ENCODE data around the gene HLA-DRA.
"Not testable (repeated sequence)": the region's sequence is repeated elsewhere in the genome, so short reads cannot be mapped to it uniquely, and the experiment has no call there.

HLA-DRA gene

DNA sequence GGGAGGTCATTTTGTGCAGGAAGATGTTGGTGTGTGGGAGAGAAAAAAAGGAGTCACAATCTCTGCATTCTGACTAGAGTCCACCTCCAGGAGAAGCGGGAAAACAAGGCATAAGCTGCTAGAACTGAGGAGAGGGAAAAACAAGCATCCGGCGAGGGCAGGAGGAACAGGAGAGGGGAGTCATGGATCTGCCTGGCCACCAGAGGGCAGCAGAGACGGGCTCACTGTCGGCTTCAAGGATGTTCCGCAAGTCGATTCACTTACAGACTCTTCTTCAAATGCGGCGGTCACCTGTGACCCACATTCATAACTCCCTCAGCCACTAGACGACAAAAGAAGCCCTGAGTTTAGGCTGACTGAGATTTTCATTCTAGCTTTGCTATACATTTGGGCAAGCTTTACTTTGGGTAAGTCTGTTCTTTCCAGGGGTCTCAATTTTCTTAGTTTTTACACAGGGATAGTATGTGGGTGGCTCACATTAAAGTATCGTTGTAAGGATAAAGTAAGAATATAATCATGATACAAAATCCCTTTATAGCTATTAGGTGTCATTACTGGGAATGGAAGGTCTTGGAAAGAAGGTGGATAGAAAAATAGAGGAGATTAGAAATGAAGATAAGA, 26.1 kb upstream of the HLA-DRA start:
- Mint-ChIP-seq H3K27me3 (peaks cover 44% of the 10 kb centered on the region), H3K27ac (no peak overlapping the region), H3K9me3 (no peaks in the 10 kb centered on the region), H3K4me3 (no peak overlapping the region), H3K4me1 (ENCODE audit: low read depth) (peaks cover 22% of the 10 kb centered on the region), H3K36me3 (ENCODE audit: low read depth) (no peaks in the 10 kb centered on the region)
- intact Hi-C loops (cut with micrococcal nuclease) = loop anchor here (2.0 to 5.0 kb wide), 4 partner anchors 166 to 454 kb away; no protein-coding TSS in a partner anchor

DNA sequence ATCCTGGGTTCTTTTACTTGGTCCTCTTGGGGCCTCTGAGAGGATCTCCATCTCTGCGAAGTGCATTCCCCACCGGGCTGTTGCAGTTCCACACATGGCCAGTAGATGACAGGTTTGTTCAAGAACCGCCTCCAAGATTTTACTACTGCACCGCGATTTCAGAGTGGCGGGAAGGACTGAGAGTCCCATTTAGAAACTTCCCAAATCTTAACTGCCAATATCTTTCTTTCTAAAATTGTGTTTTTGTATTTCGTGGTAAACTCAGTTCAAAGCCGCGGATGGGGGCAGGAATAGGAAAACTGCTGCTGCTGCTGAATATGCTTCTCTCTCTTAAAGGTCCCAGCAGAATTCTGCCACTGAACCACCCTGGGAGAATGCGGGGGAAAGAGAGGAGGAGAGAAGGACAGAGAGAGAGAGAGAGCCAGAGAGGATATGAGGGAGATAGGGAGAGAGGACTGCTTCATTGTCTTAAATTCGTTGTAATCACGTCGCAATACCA, 24.1 kb upstream of the HLA-DRA start:
- H3K9me3 Mint-ChIP-seq = no peaks in the 10 kb centered on the region
- H3K36me3 Mint-ChIP-seq (ENCODE audit: low read depth) = no peaks in the 10 kb centered on the region
- no peak overlapping the region for H3K27ac Mint-ChIP-seq
- H3K27me3 Mint-ChIP-seq = peaks cover 53% of the 10 kb centered on the region
- intact Hi-C loops (cut with micrococcal nuclease) = loop anchor here (2.0 kb wide), 2 partner anchors 285 to 371 kb away; no protein-coding TSS in a partner anchor
- H3K4me3 Mint-ChIP-seq = peak overlapping the region; percentile 46
- H3K4me1 Mint-ChIP-seq (ENCODE audit: low read depth) = peaks cover 22% of the 10 kb centered on the region

DNA sequence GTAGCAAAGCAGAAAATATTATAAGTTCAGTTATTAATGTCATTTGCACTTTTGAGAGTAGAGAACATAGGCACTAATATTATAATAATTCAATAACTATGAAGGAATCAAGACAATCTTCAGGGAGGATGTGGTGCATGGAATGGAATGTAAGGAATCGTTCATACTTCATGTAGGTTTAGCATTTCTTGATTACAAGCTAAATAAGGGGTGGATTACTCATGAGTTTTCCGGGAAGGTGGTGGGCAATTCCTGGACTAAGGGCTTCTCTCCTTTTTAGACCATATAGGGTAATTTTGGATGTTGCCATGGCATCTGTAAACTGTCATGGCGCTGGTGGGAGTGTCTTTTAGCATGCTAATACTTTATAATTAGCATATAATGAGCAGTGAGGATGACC, 23.7 kb upstream of the HLA-DRA start:
- intact Hi-C loops (cut with micrococcal nuclease) = no loop called here
- Mint-ChIP-seq H3K9me3 (no peaks in the 10 kb centered on the region), H3K27me3 (peaks cover 57% of the 10 kb centered on the region)

DNA sequence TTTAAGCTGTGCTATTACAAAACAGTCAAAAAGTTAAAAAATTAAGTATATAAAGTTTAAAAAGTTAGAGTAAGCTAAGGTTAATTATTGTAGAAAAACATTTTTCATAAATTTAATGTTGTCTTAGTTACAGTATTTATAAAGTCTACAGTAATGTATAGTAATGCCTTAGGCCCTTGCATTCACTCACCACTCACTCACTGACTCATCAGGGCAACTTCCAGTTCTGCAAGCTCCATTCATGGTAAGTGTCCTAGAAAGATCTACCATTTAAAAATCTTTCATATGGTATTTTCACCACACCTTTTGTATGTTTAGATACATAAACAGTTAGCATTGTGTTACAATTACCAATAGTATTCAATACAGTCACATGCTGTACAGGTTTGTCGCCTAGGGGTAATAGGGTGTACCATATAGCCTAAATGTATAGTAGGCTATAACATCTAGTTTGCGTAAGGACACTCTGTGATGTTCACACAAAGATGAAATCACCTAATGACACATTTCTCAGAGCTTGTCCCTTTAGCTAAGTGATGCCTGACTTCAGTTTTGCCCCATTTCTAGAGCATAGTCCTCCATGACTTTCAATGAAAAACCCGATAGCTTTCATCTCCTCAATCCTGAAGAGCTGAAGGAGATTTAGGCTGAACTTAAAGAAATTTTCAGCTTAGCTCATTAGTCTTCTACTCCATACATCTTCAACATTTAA, 14.9 kb upstream of the HLA-DRA start:
- no peaks in the 10 kb centered on the region for H3K36me3 Mint-ChIP-seq (ENCODE audit: low read depth)
- H3K27me3 Mint-ChIP-seq = peaks cover 17% of the 10 kb centered on the region
- H3K9me3 Mint-ChIP-seq = no peaks in the 10 kb centered on the region
- H3K27ac Mint-ChIP-seq = no peak overlapping the region
- peaks cover 7% of the 10 kb centered on the region for H3K4me1 Mint-ChIP-seq (ENCODE audit: low read depth)
- intact Hi-C loops (cut with micrococcal nuclease) = no loop called here
- H3K4me3 Mint-ChIP-seq = no peak overlapping the region

More for the DNA sequence above, 23.7 kb upstream of the HLA-DRA start:
- Mint-ChIP-seq H3K36me3 (ENCODE audit: low read depth) (no peaks in the 10 kb centered on the region), H3K4me3 (peak overlapping the region; percentile 46), H3K27ac (no peak overlapping the region), H3K4me1 (ENCODE audit: low read depth) (peaks cover 22% of the 10 kb centered on the region)

DNA sequence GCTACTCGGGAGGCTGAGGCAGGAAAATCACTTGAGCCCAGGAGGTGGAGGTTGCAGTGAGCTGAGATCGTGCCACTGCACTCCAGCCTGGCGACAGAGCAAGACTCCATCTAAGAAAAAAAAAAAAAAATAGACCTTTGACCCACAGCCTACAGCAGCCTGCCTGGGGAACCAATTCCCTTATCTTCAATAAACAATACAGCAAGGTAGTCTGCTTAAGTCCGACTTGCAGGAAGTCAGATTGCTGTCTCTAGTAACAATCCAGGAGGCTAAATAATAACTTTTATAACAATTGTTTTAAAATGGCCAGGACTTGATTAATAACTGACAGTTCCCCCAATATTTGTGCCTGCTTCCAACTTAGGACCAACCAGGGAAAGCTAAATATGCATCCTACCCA, 13.3 kb upstream of the HLA-DRA start:
- no peaks in the 10 kb centered on the region for H3K36me3 Mint-ChIP-seq (ENCODE audit: low read depth)
- H3K27me3 Mint-ChIP-seq = peaks cover 6% of the 10 kb centered on the region
- H3K9me3 Mint-ChIP-seq = no peaks in the 10 kb centered on the region
- H3K4me3 Mint-ChIP-seq = no peak overlapping the region
- intact Hi-C loops (cut with micrococcal nuclease) = no loop called here
- H3K27ac Mint-ChIP-seq = no peak overlapping the region
- H3K4me1 Mint-ChIP-seq (ENCODE audit: low read depth) = peaks cover 7% of the 10 kb centered on the region

DNA sequence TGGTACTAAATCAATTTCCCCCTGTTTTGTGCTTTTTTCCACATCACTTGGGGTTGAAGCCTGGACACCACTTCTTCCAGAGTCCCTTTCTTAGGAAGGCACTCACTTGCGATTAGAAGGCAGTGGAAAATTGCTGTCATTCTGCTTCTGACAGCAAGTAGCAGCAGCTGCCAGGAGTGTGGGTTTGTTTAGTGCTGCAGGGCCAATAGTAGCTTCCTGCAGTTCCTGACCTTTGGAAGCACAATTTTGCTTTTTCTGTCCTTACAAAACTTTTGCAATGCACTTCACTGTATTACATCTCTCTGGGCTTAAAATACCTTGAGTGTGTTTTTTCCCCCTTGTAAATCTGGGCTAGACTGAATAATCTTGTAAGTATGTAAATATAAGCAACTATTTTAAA, 12.5 kb upstream of the HLA-DRA start:
- Mint-ChIP-seq H3K4me1 (ENCODE audit: low read depth) (peaks cover 7% of the 10 kb centered on the region), H3K4me3 (no peak overlapping the region), H3K27me3 (peaks cover 4% of the 10 kb centered on the region), H3K36me3 (ENCODE audit: low read depth) (no peaks in the 10 kb centered on the region), H3K9me3 (no peaks in the 10 kb centered on the region), H3K27ac (no peak overlapping the region)
- intact Hi-C loops (cut with micrococcal nuclease) = no loop called here

DNA sequence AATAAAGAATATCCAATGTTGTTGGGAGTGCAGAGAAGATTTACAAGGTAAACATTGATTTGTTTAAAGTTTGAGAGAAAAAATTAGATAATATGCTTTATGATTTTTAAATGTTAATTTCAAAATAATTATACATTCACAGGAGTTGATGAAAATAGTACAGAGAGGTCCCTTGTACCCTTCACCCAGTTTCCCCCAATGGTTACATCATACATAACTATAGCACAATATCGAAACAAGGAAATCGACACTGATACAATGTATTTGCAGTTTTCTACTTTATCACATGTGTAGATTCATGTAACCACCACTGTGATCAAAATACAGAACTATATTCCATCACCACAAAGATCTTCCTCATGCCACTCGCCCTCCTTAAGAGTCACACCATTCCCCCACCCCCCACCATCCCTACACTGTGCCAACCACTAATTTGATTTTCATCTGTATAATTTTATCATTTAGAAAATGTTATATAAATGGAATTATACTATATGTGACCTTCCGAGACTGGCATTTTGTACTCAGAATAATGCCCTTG, 11.7 kb upstream of the HLA-DRA start:
- H3K4me3 Mint-ChIP-seq = no peak overlapping the region
- intact Hi-C loops (cut with micrococcal nuclease) = no loop called here

DNA sequence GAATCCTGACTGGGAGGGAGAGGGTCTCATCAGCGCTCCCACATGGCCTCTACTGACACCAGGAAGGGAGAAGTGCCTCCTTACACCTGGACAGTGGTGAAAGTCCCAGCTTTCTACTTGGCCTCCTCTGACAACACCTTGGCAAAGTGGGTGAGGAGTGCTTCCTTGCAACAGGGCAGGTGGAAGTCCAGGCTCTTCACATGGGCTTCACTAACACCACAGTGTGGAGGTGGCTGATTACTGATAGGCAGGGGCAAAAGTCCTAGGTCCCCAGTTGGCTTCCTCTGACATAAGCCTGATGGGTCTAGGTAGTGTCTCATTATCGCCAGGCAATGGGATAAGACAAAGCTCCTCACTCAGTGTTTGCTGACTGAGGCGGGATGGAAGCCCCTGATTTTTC, 9.5 kb upstream of the HLA-DRA start:
- Mint-ChIP-seq H3K36me3 (ENCODE audit: low read depth) (no peaks in the 10 kb centered on the region), H3K4me1 (ENCODE audit: low read depth) (peaks cover 12% of the 10 kb centered on the region), H3K4me3 (no peak overlapping the region), H3K27ac (no peak overlapping the region), H3K27me3 (no peaks in the 10 kb centered on the region), H3K9me3 (no peaks in the 10 kb centered on the region)
- intact Hi-C loops (cut with micrococcal nuclease) = loop anchor here (5.0 kb wide), 2 partner anchors 272 to 357 kb away; no protein-coding TSS in a partner anchor

More for the DNA sequence above, 11.7 kb upstream of the HLA-DRA start:
- H3K27me3 Mint-ChIP-seq = no peaks in the 10 kb centered on the region
- H3K36me3 Mint-ChIP-seq (ENCODE audit: low read depth) = no peaks in the 10 kb centered on the region
- no peaks in the 10 kb centered on the region for H3K9me3 Mint-ChIP-seq
- peaks cover 11% of the 10 kb centered on the region for H3K4me1 Mint-ChIP-seq (ENCODE audit: low read depth)
- H3K27ac Mint-ChIP-seq = no peak overlapping the region

DNA sequence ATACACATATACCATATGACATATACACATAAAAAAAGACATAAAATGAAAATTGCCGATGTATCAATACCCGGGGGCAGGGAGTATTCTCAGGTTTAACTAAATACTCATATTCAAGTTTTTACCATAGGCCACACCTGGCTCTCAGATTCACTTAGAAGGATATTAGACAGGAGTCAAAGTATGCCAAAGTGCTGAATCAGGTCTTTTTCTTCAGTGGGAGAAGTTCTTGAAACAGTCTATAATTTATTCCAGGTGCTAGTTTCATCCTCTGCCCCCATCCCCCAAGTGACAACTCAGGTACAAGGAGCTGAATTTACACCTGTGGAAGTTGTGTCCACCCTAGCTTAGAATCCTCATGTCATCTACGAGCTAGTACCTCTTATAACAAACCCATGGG, 8.5 kb upstream of the HLA-DRA start:
- peaks cover 21% of the 10 kb centered on the region for H3K4me1 Mint-ChIP-seq (ENCODE audit: low read depth)
- intact Hi-C loops (cut with micrococcal nuclease) = loop anchor here (5.0 kb wide), 2 partner anchors 271 to 356 kb away; no protein-coding TSS in a partner anchor
- H3K36me3 Mint-ChIP-seq (ENCODE audit: low read depth) = no peaks in the 10 kb centered on the region
- no peaks in the 10 kb centered on the region for H3K9me3 Mint-ChIP-seq
- H3K4me3 Mint-ChIP-seq = no peak overlapping the region
- H3K27me3 Mint-ChIP-seq = no peaks in the 10 kb centered on the region
- H3K27ac Mint-ChIP-seq = no peak overlapping the region

DNA sequence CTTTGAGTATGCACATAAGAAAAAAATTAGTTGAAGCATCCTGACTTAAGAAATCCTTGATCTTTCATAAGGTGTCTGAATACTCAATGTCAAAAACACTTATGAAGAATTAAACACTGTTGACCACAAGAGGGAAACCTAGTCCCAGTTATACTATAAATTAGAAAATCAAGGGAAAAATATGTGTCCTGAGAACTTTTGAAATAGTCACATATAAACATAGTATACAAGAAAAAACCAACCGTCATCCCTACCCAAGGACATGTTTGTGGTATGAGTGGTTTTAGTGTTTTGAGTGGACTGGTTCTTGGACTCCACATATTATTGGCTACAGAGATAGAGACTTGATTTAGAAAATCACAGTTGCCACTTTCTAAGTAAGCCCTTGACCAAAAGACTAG, 7.6 kb upstream of the HLA-DRA start:
- Mint-ChIP-seq H3K27ac (no peak overlapping the region), H3K4me3 (no peak overlapping the region), H3K27me3 (no peaks in the 10 kb centered on the region), H3K9me3 (no peaks in the 10 kb centered on the region), H3K4me1 (ENCODE audit: low read depth) (peaks cover 30% of the 10 kb centered on the region), H3K36me3 (ENCODE audit: low read depth) (no peaks in the 10 kb centered on the region)
- intact Hi-C loops (cut with micrococcal nuclease) = loop anchor here (5.0 kb wide), 2 partner anchors 270 to 355 kb away; no protein-coding TSS in a partner anchor

DNA sequence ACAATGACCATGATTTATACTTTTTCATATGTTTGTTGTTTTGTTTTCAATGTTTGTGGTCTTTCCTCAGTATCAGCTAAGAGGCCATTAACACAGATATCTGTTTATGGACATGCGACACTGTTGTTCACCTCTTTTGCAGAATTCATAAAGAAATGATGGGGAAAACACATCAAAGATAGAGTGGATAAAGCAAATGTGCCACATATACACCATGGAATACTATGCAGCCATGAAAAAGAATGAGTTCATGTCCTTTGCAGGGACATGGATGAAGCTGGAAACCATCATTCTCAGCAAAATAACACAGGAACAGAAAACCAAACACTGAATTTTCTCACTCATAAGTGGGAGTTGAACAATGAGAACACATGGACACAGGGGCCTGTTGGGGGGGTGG, 5.7 kb upstream of the HLA-DRA start:
- not testable (repeated sequence) for H3K27me3 Mint-ChIP-seq; H3K36me3 Mint-ChIP-seq (ENCODE audit: low read depth); H3K4me3 Mint-ChIP-seq; H3K9me3 Mint-ChIP-seq
- Mint-ChIP-seq H3K4me1 (ENCODE audit: low read depth) (peaks cover 42% of the 10 kb centered on the region), H3K27ac (peak overlapping the region; percentile 43)
- intact Hi-C loops (cut with micrococcal nuclease) = loop anchor here (5.0 kb wide), 2 partner anchors 268 to 353 kb away; no protein-coding TSS in a partner anchor

DNA sequence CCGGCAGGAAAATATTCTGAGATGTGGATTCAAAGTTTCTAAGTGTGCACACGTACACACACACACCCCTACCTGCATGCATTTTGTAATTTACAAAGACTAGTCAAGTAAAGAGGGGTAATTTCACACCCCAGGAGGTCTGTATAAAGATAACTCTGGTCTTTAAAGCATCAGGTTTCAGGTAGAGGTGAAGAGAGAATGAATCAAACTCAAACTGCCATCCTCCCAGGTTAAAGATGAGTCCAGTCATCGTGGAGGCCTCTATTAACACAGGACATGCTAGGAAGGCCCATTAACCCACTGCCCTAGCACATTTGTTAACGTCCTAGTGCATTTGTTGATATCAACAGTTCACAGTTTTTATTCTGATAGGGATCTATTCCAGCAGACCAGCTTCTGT, 3.5 kb upstream of the HLA-DRA start:
- intact Hi-C loops (cut with micrococcal nuclease) = loop anchor here (5.0 kb wide), 2 partner anchors 151 to 231 kb away; partner anchors contain the start of genes HLA-DQB1 and HLA-DRB1
- peaks cover 24% of the 10 kb centered on the region for H3K36me3 Mint-ChIP-seq (ENCODE audit: low read depth)
- no peaks in the 10 kb centered on the region for H3K27me3 Mint-ChIP-seq
- no peaks in the 10 kb centered on the region for H3K9me3 Mint-ChIP-seq
- H3K4me3 Mint-ChIP-seq = peak overlapping the region; percentile 34
- peak overlapping the region; percentile 99 for H3K27ac Mint-ChIP-seq
- H3K4me1 Mint-ChIP-seq (ENCODE audit: low read depth) = peaks cover 53% of the 10 kb centered on the region

DNA sequence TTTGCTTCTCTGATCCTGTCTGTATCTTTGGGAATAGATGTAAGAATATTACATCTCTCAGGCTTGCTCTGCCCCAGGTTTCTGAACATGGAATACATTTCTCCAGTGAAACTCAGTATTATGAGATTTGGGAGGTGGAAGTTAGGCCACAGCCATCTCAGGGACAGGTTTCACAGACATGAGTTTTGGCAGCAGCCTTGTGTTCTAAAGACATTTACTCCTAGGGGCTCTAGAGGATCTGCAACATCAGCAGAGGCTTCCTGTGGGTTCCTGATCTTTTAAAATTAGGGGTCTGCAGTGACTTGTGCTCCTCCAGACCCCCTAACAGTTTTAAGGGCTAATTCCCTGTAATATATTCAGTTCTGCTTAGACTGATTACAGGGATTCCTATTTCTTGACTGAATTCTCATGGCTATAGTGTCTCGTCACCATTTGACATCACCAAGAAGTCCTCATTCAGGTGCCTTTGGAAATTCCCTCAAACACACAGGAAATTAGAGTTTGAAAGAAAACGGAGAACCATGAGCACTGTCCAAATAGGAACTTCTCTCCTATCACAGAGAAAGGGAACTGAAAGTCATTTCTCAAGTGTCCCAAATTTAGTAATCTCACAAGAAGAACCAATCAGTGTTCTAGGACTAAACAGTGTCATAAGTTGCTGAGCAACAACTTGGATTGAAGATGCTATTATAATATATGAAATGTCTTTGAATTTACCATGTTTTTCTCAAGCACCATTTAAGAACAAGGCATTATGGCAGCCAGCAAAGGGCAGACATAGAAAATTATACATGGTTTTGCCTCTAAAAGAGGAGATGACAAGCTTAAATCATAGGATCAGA, 2.5 kb upstream of the HLA-DRA start:
- Mint-ChIP-seq H3K36me3 (ENCODE audit: low read depth) (peaks cover 34% of the 10 kb centered on the region), H3K4me1 (ENCODE audit: low read depth) (peaks cover 57% of the 10 kb centered on the region), H3K4me3 (no peak overlapping the region), H3K9me3 (no peaks in the 10 kb centered on the region), H3K27ac (peak overlapping the region; percentile 99), H3K27me3 (no peaks in the 10 kb centered on the region)
- intact Hi-C loops (cut with micrococcal nuclease) = loop anchor here (5.0 kb wide), 2 partner anchors 150 to 230 kb away; partner anchors contain the start of genes HLA-DQB1 and HLA-DRB1

All from dendritic cell treated with granulocyte-macrophage colony-stimulating factor and Interleukin-4, amounts not matched to agents 40 ng/mL and 50 ng/mL, for 4 days (primary cell).